ENCODE results near the gene IFNLR1. TPM values are rescaled to one million over a fixed set of nuclear protein-coding genes. Genes with fewer than 3 reads are reported as not detected.

Gene IFNLR1
- total and polyA plus RNA-seq, 2 of the 8 experiments (the other 6 are each of a cell fraction or from before 2014, with no cell fraction given), result 6.8 to 10.1 TPM

GRCh38 chr1:24178407-24178806, 8.7 kb downstream of the IFNLR1 start (continued):
- TF ChIP-seq ATF2 (IDR thresholded peaks at IDR 0.05; ENCODE audit: low read length), result no peak
- TF ChIP-seq MAFK (IDR thresholded peaks at IDR 0.05; ENCODE audit: low read depth, low read length), result no peak
- no peak for TF ChIP-seq SIN3A (conservative IDR thresholded peaks at IDR 0.05 in 1 of 2, IDR thresholded peaks at IDR 0.05 in 1 of 2; ENCODE audit: low read depth in 1 of 2, low read length in 2 of 2)
- TF ChIP-seq ATF3 (IDR thresholded peaks at IDR 0.05; ENCODE audit: insufficient read depth, low read depth, low read length), result no peak
- TF ChIP-seq USF2 (IDR thresholded peaks at IDR 0.05; ENCODE audit: low read length), result no peak
- TF ChIP-seq RFX5 (IDR thresholded peaks at IDR 0.05; ENCODE audit: borderline replicate concordance, low read depth, low read length), result no peak
- TF ChIP-seq SRF (IDR thresholded peaks at IDR 0.05; ENCODE audit: low read depth, low read length), result no peak
- TF ChIP-seq CEBPB (IDR thresholded peaks at IDR 0.05; ENCODE audit: low read depth, low read length), result no peak; the same call in 1 of the 2 replicates
- TF ChIP-seq YY1 (IDR thresholded peaks at IDR 0.05; ENCODE audit: low read depth, low read length), result no peak

Measured in H1 (cell line).